T-helper 2 cell treated with Interferon-gamma antibody and Interleukin-4, amounts not matched to agents 100 ng/mL and 5 ng/mL, for 36 hours (primary cell): ENCODE results near the gene JPH2. TPM values are rescaled to one million over a fixed set of nuclear protein-coding genes. Genes with fewer than 3 reads are reported as not detected.

Source experiments
- intact Hi-C: fragments of 100-400 bp; cut with micrococcal nuclease; formaldehyde crosslinking; loops from one replicate; pipeline ENCODE4 v1.15.1; 2023
- total RNA-seq: library from RNA; stranded (reverse); gene quantifications from 2 replicates; pipeline ENCODE4 v1.2.3, GENCODE V29; 2022

Gene JPH2
- total RNA-seq, 1 donor from 2014 or later = not detected

- intact Hi-C loops = loop anchor here (1.0 to 5.0 kb wide), 4 partner anchors 24 to 623 kb away; partner anchors contain the start of gene SRSF6
Observed at GRCh38 chr20:44080646-44081267, 106.2 kb downstream of the JPH2 start.

GRCh38 chr20:44080064-44080463 lies 106.9 kb downstream of the JPH2 start:
- intact Hi-C loops = loop anchor here (1.0 to 5.0 kb wide), 4 partner anchors 24 to 623 kb away; partner anchors contain the start of gene SRSF6

GRCh38 chr20:44079291-44079690 lies 107.7 kb downstream of the JPH2 start:
- intact Hi-C loops = no loop called here

- intact Hi-C loops = no loop called here
Observed at GRCh38 chr20:44075950-44076232, 111.1 kb downstream of the JPH2 start.

- intact Hi-C loops = no loop called here
Observed at GRCh38 chr20:44075191-44075949, 111.6 kb downstream of the JPH2 start.

GRCh38 chr20:44074252-44075151 lies 112.5 kb downstream of the JPH2 start:
- intact Hi-C loops = no loop called here

GRCh38 chr20:44073675-44074071 lies 113.3 kb downstream of the JPH2 start:
- intact Hi-C loops = no loop called here

- intact Hi-C loops = no loop called here
Observed at GRCh38 chr20:44073011-44073674, 113.8 kb downstream of the JPH2 start.

GRCh38 chr20:44072384-44072783 lies 114.6 kb downstream of the JPH2 start:
- intact Hi-C loops = no loop called here

GRCh38 chr20:44071526-44072111 lies 115.4 kb downstream of the JPH2 start:
- intact Hi-C loops = no loop called here

GRCh38 chr20:44071057-44071456 lies 115.9 kb downstream of the JPH2 start:
- intact Hi-C loops = no loop called here

GRCh38 chr20:44070139-44070900 lies 116.7 kb downstream of the JPH2 start:
- intact Hi-C loops = no loop called here

- intact Hi-C loops = loop anchor here (2.0 to 5.0 kb wide), 3 partner anchors 49 to 227 kb away; no protein-coding TSS in a partner anchor
Observed at GRCh38 chr20:44069203-44070011, 117.6 kb downstream of the JPH2 start.

- intact Hi-C loops = loop anchor here (2.0 to 5.0 kb wide), 3 partner anchors 48 to 226 kb away; no protein-coding TSS in a partner anchor
Observed at GRCh38 chr20:44068316-44069201, 118.4 kb downstream of the JPH2 start.

- intact Hi-C loops = loop anchor here (2.0 to 5.0 kb wide), 3 partner anchors 47 to 225 kb away; no protein-coding TSS in a partner anchor
Observed at GRCh38 chr20:44067650-44068081, 119.3 kb downstream of the JPH2 start.

GRCh38 chr20:44066645-44067606 lies 120.1 kb downstream of the JPH2 start:
- intact Hi-C loops = loop anchor here (5.0 kb wide), 2 partner anchors 125 to 225 kb away; no protein-coding TSS in a partner anchor
